ENCODE data around the gene EGFR. TPM values are rescaled to one million over a fixed set of nuclear protein-coding genes. Genes with fewer than 3 reads are reported as not detected.

The EGFR gene
- total RNA-seq, 1 donor from 2014 or later = 19.4 TPM

DNA sequence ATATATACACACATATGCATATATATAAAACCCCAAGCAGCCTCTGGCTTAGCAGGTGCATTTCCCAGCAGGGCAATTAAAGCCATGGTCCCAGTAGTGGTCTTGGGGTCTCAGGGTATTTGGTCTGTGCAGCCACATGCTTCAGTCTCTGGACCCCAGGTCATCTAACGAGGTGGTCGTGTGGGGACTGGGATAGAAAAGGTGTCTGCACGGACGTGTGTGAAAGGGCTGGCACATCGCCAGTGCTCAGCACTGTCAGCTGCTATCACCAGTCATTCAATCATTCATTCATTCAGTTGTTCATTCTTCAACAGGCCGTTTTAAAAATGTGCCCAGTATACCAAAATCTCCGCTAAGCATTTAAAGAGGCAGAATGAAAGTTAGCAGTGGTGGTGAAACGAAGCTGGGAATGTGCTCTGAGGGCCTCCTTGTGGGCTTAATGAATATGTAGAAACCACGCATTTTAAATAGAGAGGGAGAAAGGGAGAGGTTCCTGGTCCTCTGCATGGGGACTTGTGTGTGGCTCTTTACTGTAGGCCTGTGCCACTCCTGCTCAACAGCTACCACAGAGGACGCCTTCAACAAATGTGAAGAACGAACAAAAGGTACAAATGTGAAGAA is 170.4 kb downstream of the EGFR start:
- TF ChIP-seq, protein P1, sequence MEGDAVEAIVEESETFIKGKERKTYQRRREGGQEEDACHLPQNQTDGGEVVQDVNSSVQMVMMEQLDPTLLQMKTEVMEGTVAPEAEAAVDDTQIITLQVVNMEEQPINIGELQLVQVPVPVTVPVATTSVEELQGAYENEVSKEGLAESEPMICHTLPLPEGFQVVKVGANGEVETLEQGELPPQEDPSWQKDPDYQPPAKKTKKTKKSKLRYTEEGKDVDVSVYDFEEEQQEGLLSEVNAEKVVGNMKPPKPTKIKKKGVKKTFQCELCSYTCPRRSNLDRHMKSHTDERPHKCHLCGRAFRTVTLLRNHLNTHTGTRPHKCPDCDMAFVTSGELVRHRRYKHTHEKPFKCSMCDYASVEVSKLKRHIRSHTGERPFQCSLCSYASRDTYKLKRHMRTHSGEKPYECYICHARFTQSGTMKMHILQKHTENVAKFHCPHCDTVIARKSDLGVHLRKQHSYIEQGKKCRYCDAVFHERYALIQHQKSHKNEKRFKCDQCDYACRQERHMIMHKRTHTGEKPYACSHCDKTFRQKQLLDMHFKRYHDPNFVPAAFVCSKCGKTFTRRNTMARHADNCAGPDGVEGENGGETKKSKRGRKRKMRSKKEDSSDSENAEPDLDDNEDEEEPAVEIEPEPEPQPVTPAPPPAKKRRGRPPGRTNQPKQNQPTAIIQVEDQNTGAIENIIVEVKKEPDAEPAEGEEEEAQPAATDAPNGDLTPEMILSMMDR (IDR thresholded peaks at IDR 0.05; ENCODE audit: unreplicated experiment) = no peak
- H3K27ac Mint-ChIP-seq = no peak overlapping the region
- no peak overlapping the region for H3K4me3 Mint-ChIP-seq
- H3K4me1 Mint-ChIP-seq = peaks cover 18% of the 10 kb centered on the region
- H3K9me3 Mint-ChIP-seq = no peaks in the 10 kb centered on the region
- H3K27me3 Mint-ChIP-seq (ENCODE audit: low read depth) = peaks cover 1% of the 10 kb centered on the region
- DNase-seq (ENCODE audit: low spot score in 2 of 2, unreplicated experiment in 2 of 2) = no peak
- H3K36me3 Mint-ChIP-seq = peaks cover 3% of the 10 kb centered on the region

DNA sequence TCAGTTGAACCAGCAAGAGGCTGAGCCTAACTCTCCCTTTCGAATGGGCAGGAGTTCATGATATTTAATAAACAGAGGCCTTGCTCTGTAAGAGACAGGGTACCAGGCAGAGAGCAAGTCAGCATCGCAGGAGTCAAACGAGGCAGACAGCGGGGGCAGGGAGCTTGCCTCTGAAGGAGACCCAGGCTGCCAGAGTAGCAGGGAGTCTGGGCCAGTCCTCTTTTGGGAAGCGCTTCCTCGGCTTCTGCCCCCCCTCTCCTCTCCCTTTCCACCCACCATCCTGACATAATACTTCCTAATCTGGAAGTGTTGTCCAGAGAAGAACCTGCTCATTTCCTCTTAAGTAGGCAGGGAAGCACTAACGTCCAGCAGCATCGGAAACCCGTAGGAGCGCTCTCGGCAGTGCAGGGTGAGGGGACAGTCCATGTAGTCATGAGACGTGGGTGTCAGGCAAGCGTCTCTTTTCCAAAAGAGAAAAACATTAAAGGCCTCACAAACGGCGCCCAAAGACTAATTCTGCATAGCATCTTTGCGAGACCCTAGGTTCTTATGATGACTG is 171.1 kb downstream of the EGFR start:
- Mint-ChIP-seq H3K27me3 (ENCODE audit: low read depth) (peaks cover 1% of the 10 kb centered on the region), H3K27ac (no peak overlapping the region), H3K4me3 (no peak overlapping the region), H3K36me3 (peaks cover 5% of the 10 kb centered on the region), H3K9me3 (no peaks in the 10 kb centered on the region), H3K4me1 (peaks cover 18% of the 10 kb centered on the region)
- TF ChIP-seq, protein P1 (IDR thresholded peaks at IDR 0.05; ENCODE audit: unreplicated experiment) = no peak
- DNase-seq (ENCODE audit: low spot score in 2 of 2, unreplicated experiment in 2 of 2) = no peak

DNA sequence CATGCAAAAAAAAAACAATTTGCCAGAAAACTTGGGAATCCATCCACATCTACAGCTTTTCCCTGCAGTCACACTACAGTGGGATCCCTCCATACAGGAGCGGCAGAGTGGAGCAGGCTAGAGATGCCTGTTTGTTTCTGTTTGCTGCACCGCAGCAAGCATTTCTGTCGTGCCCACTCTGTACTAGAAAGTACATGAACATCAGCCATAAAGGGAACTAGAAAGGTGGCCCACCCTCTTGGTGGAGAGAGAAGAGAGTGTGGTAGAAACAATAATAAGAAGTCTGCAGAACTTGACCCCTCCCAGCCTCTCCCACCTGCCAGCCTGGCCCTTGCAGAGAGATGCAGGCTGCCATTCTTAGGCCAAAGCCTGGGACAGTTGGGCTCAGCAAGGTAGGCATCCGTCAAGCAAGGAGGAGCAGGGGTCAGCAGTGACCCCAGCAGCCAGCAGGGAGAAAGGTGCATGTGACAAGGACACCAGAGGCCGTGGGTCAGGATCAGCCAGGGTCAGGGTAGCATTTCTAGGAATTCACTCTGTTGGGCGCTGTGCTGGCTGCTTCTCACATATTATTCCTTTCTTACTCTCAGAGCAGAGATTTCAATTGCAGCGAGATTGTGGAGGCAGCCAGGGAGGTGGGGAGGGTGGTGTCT is 171.8 kb downstream of the EGFR start:
- TF ChIP-seq, protein P1 (IDR thresholded peaks at IDR 0.05; ENCODE audit: unreplicated experiment) = no peak
- peaks cover 18% of the 10 kb centered on the region for H3K4me1 Mint-ChIP-seq
- DNase-seq (ENCODE audit: low spot score in 2 of 2, unreplicated experiment in 2 of 2) = no peak
- H3K36me3 Mint-ChIP-seq = peaks cover 2% of the 10 kb centered on the region
- no peak overlapping the region for H3K27ac Mint-ChIP-seq
- no peak overlapping the region for H3K4me3 Mint-ChIP-seq
- peaks cover 1% of the 10 kb centered on the region for H3K27me3 Mint-ChIP-seq (ENCODE audit: low read depth)
- no peaks in the 10 kb centered on the region for H3K9me3 Mint-ChIP-seq

DNA sequence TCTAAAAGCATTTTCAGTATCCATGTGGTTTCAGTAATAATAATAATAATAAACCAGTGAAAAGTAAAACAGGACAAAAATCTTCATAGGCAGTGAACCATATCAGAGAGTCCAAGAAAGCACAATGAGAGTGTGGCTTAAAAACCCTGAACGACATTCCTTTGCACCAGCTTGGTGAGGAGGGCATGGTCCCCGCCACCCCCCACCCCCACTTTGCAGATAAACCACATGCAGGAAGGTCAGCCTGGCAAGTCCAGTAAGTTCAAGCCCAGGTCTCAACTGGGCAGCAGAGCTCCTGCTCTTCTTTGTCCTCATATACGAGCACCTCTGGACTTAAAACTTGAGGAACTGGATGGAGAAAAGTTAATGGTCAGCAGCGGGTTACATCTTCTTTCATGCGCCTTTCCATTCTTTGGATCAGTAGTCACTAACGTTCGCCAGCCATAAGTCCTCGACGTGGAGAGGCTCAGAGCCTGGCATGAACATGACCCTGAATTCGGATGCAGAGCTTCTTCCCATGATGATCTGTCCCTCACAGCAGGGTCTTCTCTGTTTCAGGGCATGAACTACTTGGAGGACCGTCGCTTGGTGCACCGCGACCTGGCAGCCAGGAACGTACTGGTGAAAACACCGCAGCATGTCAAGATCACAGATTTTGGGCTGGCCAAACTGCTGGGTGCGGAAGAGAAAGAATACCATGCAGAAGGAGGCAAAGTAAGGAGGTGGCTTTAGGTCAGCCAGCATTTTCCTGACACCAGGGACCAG is 172.5 kb downstream of the EGFR start:
- no peak overlapping the region for H3K27ac Mint-ChIP-seq
- TF ChIP-seq, protein P1 (IDR thresholded peaks at IDR 0.05; ENCODE audit: unreplicated experiment) = no peak
- no peak for DNase-seq (ENCODE audit: low spot score in 2 of 2, unreplicated experiment in 2 of 2)
- H3K27me3 Mint-ChIP-seq (ENCODE audit: low read depth) = peaks cover 1% of the 10 kb centered on the region
- peaks cover 2% of the 10 kb centered on the region for H3K36me3 Mint-ChIP-seq
- H3K4me3 Mint-ChIP-seq = no peak overlapping the region
- peaks cover 18% of the 10 kb centered on the region for H3K4me1 Mint-ChIP-seq
- no peaks in the 10 kb centered on the region for H3K9me3 Mint-ChIP-seq

DNA sequence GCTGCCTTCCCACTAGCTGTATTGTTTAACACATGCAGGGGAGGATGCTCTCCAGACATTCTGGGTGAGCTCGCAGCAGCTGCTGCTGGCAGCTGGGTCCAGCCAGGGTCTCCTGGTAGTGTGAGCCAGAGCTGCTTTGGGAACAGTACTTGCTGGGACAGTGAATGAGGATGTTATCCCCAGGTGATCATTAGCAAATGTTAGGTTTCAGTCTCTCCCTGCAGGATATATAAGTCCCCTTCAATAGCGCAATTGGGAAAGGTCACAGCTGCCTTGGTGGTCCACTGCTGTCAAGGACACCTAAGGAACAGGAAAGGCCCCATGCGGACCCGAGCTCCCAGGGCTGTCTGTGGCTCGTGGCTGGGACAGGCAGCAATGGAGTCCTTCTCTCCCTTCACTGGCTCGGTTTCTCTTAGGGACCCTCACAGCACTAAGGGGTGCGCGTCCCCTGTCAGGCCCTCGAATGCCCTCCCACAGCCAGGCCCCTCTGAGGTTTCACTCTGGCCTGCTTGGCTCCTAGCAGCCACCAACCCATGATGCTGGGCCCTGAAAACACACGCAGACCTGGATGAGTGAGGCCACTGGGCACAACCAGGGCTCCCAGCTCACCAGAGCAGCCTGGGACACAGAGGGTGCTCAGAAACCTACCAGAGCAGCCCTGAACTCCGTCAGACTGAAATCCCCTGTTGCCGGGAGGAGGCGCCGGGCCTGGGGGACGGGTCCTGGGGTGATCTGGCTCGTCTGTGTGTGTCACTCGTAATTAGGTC is 173.3 kb downstream of the EGFR start:
- H3K4me1 Mint-ChIP-seq = peaks cover 16% of the 10 kb centered on the region
- no peaks in the 10 kb centered on the region for H3K9me3 Mint-ChIP-seq
- peaks cover 2% of the 10 kb centered on the region for H3K36me3 Mint-ChIP-seq
- TF ChIP-seq, protein P1 (IDR thresholded peaks at IDR 0.05; ENCODE audit: unreplicated experiment) = no peak
- peaks cover 1% of the 10 kb centered on the region for H3K27me3 Mint-ChIP-seq (ENCODE audit: low read depth)
- H3K27ac Mint-ChIP-seq = no peak overlapping the region
- DNase-seq (ENCODE audit: low spot score in 2 of 2, unreplicated experiment in 2 of 2) = no peak
- H3K4me3 Mint-ChIP-seq = no peak overlapping the region

All from mesothelial cell of epicardium (in vitro differentiated cells).